ENCODE data around the gene SS18. TPM values are rescaled to one million over a fixed set of nuclear protein-coding genes. Genes with fewer than 3 reads are reported as not detected.

Gene SS18
- total and polyA plus RNA-seq, 2 donors (not counting 1 experiment from before 2014, with no cell fraction given), result 62.4 to 114 TPM

- ATAC-seq (ENCODE audit: low read depth) (no peak), DNase-seq (no peak)
- no peak overlapping the region for H3K27ac ChIP-seq (ENCODE audit: low read length in 2 of 2)
- Mint-ChIP-seq H3K4me3 (no peak overlapping the region), H3K9me3 (ENCODE audit: insufficient read depth) (no peaks in the 10 kb centered on the region), H3K27me3 (no peaks in the 10 kb centered on the region), H3K4me1 (peaks cover 15% of the 10 kb centered on the region), H3K27ac (no peak overlapping the region)
- intact Hi-C loops (cut with micrococcal nuclease), result no loop called here
- ChIA-PET CTCF (interaction anchor here (0.6 kb wide), 1 partner anchor 17 kb away, joined by 3 read pairs; no protein-coding TSS in a partner anchor), POLR2A (no interaction called here)
- no peak overlapping the region for H3K4me3 ChIP-seq (ENCODE audit: control extremely low read depth in 1 of 5, extremely low read depth in 1 of 5, insufficient read depth in 1 of 5, low read depth in 2 of 5, low read length in 4 of 5)
- no peaks in the 10 kb centered on the region for H3K27me3 ChIP-seq (replicated peaks in 1 of 4; ENCODE audit: control extremely low read depth in 1 of 4, control insufficient read depth in 3 of 4, insufficient read depth in 4 of 4, low read length in 3 of 4)
- H3K4me1 ChIP-seq (ENCODE audit: control insufficient read depth in 2 of 2, insufficient read depth in 2 of 2, low read length in 2 of 2), result peaks cover 6% of the 10 kb centered on the region in 2 donors
- peaks cover 8% of the 10 kb centered on the region for H3K79me2 ChIP-seq (ENCODE audit: control insufficient read depth, insufficient read depth, low read length)
- H3K36me3 ChIP-seq (replicated peaks in 1 of 2; ENCODE audit: control extremely low read depth in 1 of 2, control insufficient read depth in 1 of 2, extremely low read depth in 1 of 2, insufficient read depth in 2 of 2, low read length in 1 of 2), result peaks cover 1 to 19% of the 10 kb centered on the region in 2 experiments
- H3K9me3 ChIP-seq (ENCODE audit: control extremely low read depth in 1 of 3, control insufficient read depth in 2 of 3, insufficient read depth in 1 of 3, low read length in 2 of 3), result no peaks in the 10 kb centered on the region
- no peak overlapping the region for H2AFZ ChIP-seq (ENCODE audit: insufficient read depth, low read depth, low read length, poor library complexity, severe bottlenecking)
- no peak for TF ChIP-seq EZH2 (IDR thresholded peaks at IDR 0.05; ENCODE audit: borderline replicate concordance, insufficient read depth, low read depth, low read length, poor library complexity, severe bottlenecking)
- TF ChIP-seq, protein P1, sequence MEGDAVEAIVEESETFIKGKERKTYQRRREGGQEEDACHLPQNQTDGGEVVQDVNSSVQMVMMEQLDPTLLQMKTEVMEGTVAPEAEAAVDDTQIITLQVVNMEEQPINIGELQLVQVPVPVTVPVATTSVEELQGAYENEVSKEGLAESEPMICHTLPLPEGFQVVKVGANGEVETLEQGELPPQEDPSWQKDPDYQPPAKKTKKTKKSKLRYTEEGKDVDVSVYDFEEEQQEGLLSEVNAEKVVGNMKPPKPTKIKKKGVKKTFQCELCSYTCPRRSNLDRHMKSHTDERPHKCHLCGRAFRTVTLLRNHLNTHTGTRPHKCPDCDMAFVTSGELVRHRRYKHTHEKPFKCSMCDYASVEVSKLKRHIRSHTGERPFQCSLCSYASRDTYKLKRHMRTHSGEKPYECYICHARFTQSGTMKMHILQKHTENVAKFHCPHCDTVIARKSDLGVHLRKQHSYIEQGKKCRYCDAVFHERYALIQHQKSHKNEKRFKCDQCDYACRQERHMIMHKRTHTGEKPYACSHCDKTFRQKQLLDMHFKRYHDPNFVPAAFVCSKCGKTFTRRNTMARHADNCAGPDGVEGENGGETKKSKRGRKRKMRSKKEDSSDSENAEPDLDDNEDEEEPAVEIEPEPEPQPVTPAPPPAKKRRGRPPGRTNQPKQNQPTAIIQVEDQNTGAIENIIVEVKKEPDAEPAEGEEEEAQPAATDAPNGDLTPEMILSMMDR (IDR thresholded peaks at IDR 0.05), result no peak
- no peak overlapping the region for H3K9ac ChIP-seq (ENCODE audit: low read length)
- H4K20me1 ChIP-seq (ENCODE audit: control insufficient read depth, insufficient read depth, low read length, poor library complexity, severe bottlenecking), result peaks cover 4% of the 10 kb centered on the region
- no peak overlapping the region for H3K4me2 ChIP-seq (replicated peaks; ENCODE audit: low read depth, low read length, poor library complexity, severe bottlenecking)
- 100% methylated on average over 2 of the region's 3 CpGs for WGBS (ENCODE audit: insufficient coverage)
Observed at GRCh38 chr18:26044807-26045206, 45.6 kb downstream of the SS18 start.

GRCh38 chr18:26040051-26040656 lies 50.3 kb downstream of the SS18 start:
- no peak overlapping the region for H3K27ac ChIP-seq (ENCODE audit: low read length in 2 of 2)
- ChIA-PET POLR2A (no interaction called here), CTCF (no interaction called here)
- peaks cover 8% of the 10 kb centered on the region for H4K20me1 ChIP-seq (ENCODE audit: control insufficient read depth, insufficient read depth, low read length, poor library complexity, severe bottlenecking)
- H3K4me1 ChIP-seq (ENCODE audit: control insufficient read depth in 2 of 2, insufficient read depth in 2 of 2, low read length in 2 of 2), result no peaks in the 10 kb centered on the region
- Mint-ChIP-seq H3K9me3 (ENCODE audit: insufficient read depth) (no peaks in the 10 kb centered on the region), H3K27me3 (no peaks in the 10 kb centered on the region), H3K4me1 (peaks cover 2% of the 10 kb centered on the region), H3K4me3 (no peak overlapping the region), H3K27ac (no peak overlapping the region)
- DNase-seq, result no peak
- no peak overlapping the region for H3K9ac ChIP-seq (ENCODE audit: low read length)
- no peak overlapping the region for H3K4me2 ChIP-seq (replicated peaks; ENCODE audit: low read depth, low read length, poor library complexity, severe bottlenecking)
- H3K4me3 ChIP-seq (ENCODE audit: control extremely low read depth in 1 of 5, extremely low read depth in 1 of 5, insufficient read depth in 1 of 5, low read depth in 2 of 5, low read length in 4 of 5), result no peak overlapping the region
- intact Hi-C loops (cut with micrococcal nuclease), result no loop called here
- no peaks in the 10 kb centered on the region for H3K9me3 ChIP-seq (ENCODE audit: control extremely low read depth in 1 of 3, control insufficient read depth in 2 of 3, insufficient read depth in 1 of 3, low read length in 2 of 3)
- no peak overlapping the region for H2AFZ ChIP-seq (ENCODE audit: insufficient read depth, low read depth, low read length, poor library complexity, severe bottlenecking)
- H3K79me2 ChIP-seq (ENCODE audit: control insufficient read depth, insufficient read depth, low read length), result peaks cover 6% of the 10 kb centered on the region
- H3K27me3 ChIP-seq (replicated peaks in 1 of 4; ENCODE audit: control extremely low read depth in 1 of 4, control insufficient read depth in 3 of 4, insufficient read depth in 4 of 4, low read length in 3 of 4), result no peaks in the 10 kb centered on the region
- TF ChIP-seq, protein P1 (IDR thresholded peaks at IDR 0.05), result no peak
- TF ChIP-seq EZH2 (IDR thresholded peaks at IDR 0.05; ENCODE audit: borderline replicate concordance, insufficient read depth, low read depth, low read length, poor library complexity, severe bottlenecking), result no peak
- no CpG with 5 or more reads among the region's 1 CpG for WGBS (ENCODE audit: insufficient coverage)
- ATAC-seq (ENCODE audit: low read depth), result no peak
- H3K36me3 ChIP-seq (replicated peaks in 1 of 2; ENCODE audit: control extremely low read depth in 1 of 2, control insufficient read depth in 1 of 2, extremely low read depth in 1 of 2, insufficient read depth in 2 of 2, low read length in 1 of 2), result peaks cover 4 to 26% of the 10 kb centered on the region in 2 experiments

All from B cell (primary cell).